SK-N-MC (cell line): ENCODE data around the gene PRR14.

Experiments
- DNase-seq: peaks from one replicate; pipeline ENCODE4 v3.0.0-alpha.2; 2011; ENCODE audit warnings: low read depth, low spot score
- H3K27ac ChIP-seq: fragments of 200-600 bp; sonication (generic); 2 replicates; pipeline ENCODE4 v1.5.1; 2016; ENCODE audit warnings: mixed run types
- H3K36me3 ChIP-seq: fragments of 200-600 bp; sonication (generic); 2 replicates; pipeline ENCODE4 v1.6.1; 2017; ENCODE audit warnings: antibody characterized with exemption, low read length, mixed read lengths; ENCODE audit not compliant: insufficient read depth
- H3K4me3 ChIP-seq: fragments of 200-600 bp; sonication (generic); 2 replicates; pipeline ENCODE4 v1.5.1; 2016
- H3K9ac ChIP-seq: fragments of 200-600 bp; sonication (generic); 2 replicates; pipeline ENCODE4 v1.8.0; 2017; ENCODE audit warnings: mixed run types, mixed read lengths; ENCODE audit not compliant: insufficient read length
- H3K9me3 ChIP-seq: fragments of 200-600 bp; sonication (generic); 2 replicates; pipeline ENCODE4 v1.6.1; 2017; ENCODE audit warnings: low read depth, mild to moderate bottlenecking, antibody characterized with exemption, low read length, moderate library complexity, mixed read lengths
- EZH2 ChIP-seq: fragments of 200-600 bp; sonication (generic); IDR thresholded peaks from one replicate; pipeline ENCODE4 v1.6.1; 2017; ENCODE audit warnings: antibody characterized with exemption
- FOXP2 ChIP-seq: optimal IDR thresholded peaks from 2 replicates; pipeline ENCODE3; 2011; ENCODE audit warnings: mild to moderate bottlenecking, moderate library complexity; ENCODE audit not compliant: insufficient read depth; ENCODE audit errors: extremely low read length, control extremely low read depth
- POLR2AphosphoS5 ChIP-seq: IDR thresholded peaks from 2 replicates; pipeline ENCODE4 v1.6.1; 2012; ENCODE audit warnings: mild to moderate bottlenecking, low read depth, low read length, borderline replicate concordance

Gene PRR14

GRCh38 chr16:30659507-30660423 lies 9.0 kb downstream of the PRR14 start:
- peaks cover 43% of the 10 kb centered on the region for H3K36me3 ChIP-seq
- no peak for DNase-seq
- H3K27ac ChIP-seq, result peak overlapping the region; percentile 99
- TF ChIP-seq FOXP2 (no peak), POLR2AphosphoS5 (no peak)
- H3K9me3 ChIP-seq, result no peaks in the 10 kb centered on the region
- H3K4me3 ChIP-seq, result peak overlapping the region; percentile 96
- peak overlapping the region; percentile 97 for H3K9ac ChIP-seq

GRCh38 chr16:30660424-30661261 lies 9.9 kb downstream of the PRR14 start:
- H3K4me3 ChIP-seq, result peak overlapping the region; percentile 96
- peaks cover 46% of the 10 kb centered on the region for H3K36me3 ChIP-seq
- no peak for TF ChIP-seq POLR2AphosphoS5
- no peak for TF ChIP-seq FOXP2
- no peak for TF ChIP-seq EZH2
- H3K27ac ChIP-seq, result no peak overlapping the region
- no peaks in the 10 kb centered on the region for H3K9me3 ChIP-seq
- peak overlapping the region; percentile 97 for H3K9ac ChIP-seq
- DNase-seq, result no peak

DNA sequence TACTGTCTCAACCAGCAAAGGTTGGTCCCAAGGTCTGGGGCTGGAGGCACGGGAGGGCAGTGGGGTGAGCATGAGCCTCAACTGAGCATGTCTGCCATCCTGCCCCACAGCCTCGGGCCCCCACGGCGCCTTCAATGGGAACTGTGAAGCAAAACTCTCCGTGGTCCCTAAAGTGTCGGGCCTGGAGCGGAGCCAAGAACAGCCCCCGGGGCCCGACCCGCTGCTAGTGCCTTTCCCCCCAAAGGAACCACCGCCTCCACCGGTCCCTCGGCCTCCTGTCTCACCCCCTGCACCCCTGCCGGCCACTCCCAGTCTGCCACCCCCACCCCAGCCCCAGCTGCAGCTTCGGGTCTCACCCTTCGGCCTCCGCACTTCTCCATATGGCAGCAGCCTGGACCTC lies 11.7 kb downstream of the PRR14 start:
- H3K36me3 ChIP-seq, result peaks cover 57% of the 10 kb centered on the region
- no peak for DNase-seq
- no peaks in the 10 kb centered on the region for H3K9me3 ChIP-seq
- no peak overlapping the region for H3K4me3 ChIP-seq
- no peak overlapping the region for H3K9ac ChIP-seq
- TF ChIP-seq FOXP2 (no peak), EZH2 (no peak), POLR2AphosphoS5 (no peak)
- H3K27ac ChIP-seq, result no peak overlapping the region

- Histone ChIP-seq H3K36me3 (peaks cover 62% of the 10 kb centered on the region), H3K4me3 (no peak overlapping the region), H3K9ac (no peak overlapping the region), H3K27ac (no peak overlapping the region), H3K9me3 (no peaks in the 10 kb centered on the region)
- TF ChIP-seq FOXP2 (no peak), POLR2AphosphoS5 (no peak), EZH2 (no peak)
- no peak for DNase-seq
These were observed 12.3 kb downstream of the PRR14 start for GRCh38 chr16:30663038-30663437.

DNA sequence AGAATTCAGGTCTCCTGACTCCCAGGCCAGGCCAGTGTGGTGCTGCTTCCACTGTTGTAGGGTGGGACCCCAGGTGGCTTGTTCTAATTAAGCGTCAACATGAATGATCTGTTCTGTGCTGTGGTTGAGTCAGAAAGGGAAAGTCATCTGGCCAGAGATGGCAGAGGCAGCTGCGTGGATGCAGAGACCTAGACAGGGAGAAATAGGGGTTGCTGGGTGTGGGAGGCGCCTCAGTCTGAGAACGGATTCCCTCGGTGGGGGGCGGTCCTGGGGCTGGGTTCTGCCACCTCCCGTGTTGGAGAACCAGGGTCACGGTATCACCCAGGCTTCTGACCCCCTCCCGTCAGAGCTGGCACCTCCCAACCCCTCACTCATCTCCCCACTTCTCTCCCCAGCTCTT lies 13.1 kb downstream of the PRR14 start:
- H3K36me3 ChIP-seq, result peaks cover 66% of the 10 kb centered on the region
- no peak overlapping the region for H3K4me3 ChIP-seq
- H3K9ac ChIP-seq, result no peak overlapping the region
- TF ChIP-seq POLR2AphosphoS5 (no peak), FOXP2 (no peak), EZH2 (no peak)
- no peak overlapping the region for H3K27ac ChIP-seq
- no peak for DNase-seq
- no peaks in the 10 kb centered on the region for H3K9me3 ChIP-seq

DNA sequence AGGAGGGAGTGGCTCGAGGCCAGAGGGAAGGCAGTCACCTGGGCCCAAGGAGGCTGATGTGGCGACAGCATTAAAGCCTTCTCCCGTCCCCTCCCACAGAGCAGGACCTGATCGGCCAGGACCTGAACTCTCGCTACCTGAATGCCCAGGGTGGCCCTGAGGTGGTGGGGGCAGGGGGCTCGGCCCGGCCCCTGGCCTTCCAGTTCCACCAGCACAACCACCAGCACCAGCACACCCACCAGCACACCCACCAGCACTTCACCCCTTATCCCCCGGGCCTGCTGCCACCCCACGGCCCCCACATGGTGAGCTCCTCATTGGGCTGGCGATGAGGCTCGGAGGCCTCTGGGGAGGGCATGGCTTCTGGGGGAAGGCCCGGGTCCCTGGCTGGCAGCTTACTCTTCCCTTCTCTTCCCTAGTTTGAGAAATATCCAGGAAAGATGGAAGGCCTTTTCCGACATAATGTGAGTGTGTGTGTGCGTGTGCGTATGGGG lies 13.9 kb downstream of the PRR14 start:
- Histone ChIP-seq H3K9me3 (no peaks in the 10 kb centered on the region), H3K27ac (no peak overlapping the region), H3K36me3 (peaks cover 73% of the 10 kb centered on the region), H3K4me3 (no peak overlapping the region), H3K9ac (no peak overlapping the region)
- DNase-seq, result no peak
- no peak for TF ChIP-seq POLR2AphosphoS5
- no peak for TF ChIP-seq EZH2
- no peak for TF ChIP-seq FOXP2

DNA sequence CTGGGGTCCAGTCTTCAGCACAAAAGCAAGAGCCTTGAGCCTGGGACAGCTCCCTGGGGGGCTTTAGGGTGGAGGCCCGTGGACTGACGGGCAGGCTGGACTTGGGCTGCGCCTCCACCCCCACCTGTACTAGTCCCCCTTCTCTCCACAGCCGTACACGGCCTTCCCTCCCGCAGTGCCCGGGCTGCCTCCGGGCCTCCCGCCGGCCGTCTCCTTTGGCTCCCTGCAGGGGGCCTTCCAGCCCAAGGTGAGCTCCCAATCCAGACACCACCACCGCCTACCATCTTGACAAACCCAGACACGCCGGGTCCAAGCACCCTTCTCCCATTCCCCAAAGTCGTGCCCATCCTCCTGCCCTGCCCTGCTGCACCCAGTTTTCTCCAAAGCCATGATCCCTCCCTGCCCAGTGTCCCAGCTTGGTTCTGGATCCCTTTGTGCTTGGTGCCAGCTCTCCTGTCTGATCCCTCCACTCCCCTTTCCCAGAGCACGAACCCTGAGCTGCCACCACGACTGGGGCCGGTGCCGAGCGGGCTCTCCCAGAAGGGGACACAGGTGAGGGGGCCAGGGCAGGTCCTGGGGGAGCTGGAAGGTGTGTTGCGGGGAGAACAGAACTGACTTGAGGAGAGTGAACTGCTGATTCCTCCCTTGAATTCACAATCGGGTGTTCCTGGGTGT lies 14.5 kb downstream of the PRR14 start:
- TF ChIP-seq POLR2AphosphoS5 (no peak), FOXP2 (no peak), EZH2 (no peak)
- DNase-seq, result no peak
- Histone ChIP-seq H3K36me3 (peaks cover 76% of the 10 kb centered on the region), H3K9ac (no peak overlapping the region), H3K4me3 (no peak overlapping the region), H3K9me3 (no peaks in the 10 kb centered on the region), H3K27ac (no peak overlapping the region)

DNA sequence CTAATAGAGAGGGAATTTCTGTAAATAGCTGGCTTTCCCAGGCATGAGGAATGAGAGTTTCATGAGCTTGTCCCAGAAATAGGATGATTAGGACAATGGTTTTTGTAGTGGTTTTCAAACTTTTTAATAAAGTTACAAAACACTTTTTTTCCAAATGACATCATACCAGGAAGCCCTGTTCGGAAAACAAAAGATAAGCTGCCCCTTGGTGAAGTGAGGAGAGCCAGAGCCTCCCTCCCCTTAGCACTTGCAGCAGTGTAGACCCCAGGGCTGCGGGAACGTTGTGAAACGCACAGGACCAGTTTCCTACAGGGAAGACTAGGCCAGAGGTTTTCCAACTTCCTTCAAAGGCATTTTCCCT lies 15.1 kb downstream of the PRR14 start:
- no peak for DNase-seq
- no peak overlapping the region for H3K9ac ChIP-seq
- TF ChIP-seq EZH2 (no peak), FOXP2 (no peak), POLR2AphosphoS5 (no peak)
- H3K9me3 ChIP-seq, result no peaks in the 10 kb centered on the region
- H3K27ac ChIP-seq, result no peak overlapping the region
- H3K36me3 ChIP-seq, result peaks cover 73% of the 10 kb centered on the region
- no peak overlapping the region for H3K4me3 ChIP-seq

GRCh38 chr16:30666681-30667080 lies 15.9 kb downstream of the PRR14 start:
- no peak overlapping the region for H3K9ac ChIP-seq
- TF ChIP-seq FOXP2 (no peak), POLR2AphosphoS5 (no peak), EZH2 (no peak)
- no peak overlapping the region for H3K4me3 ChIP-seq
- DNase-seq, result no peak
- H3K27ac ChIP-seq, result no peak overlapping the region
- H3K9me3 ChIP-seq, result no peaks in the 10 kb centered on the region
- peaks cover 70% of the 10 kb centered on the region for H3K36me3 ChIP-seq
